Activated B cell treated with CpG ODN at 0.5 μM for 24 hours (primary cell): ENCODE results near the gene HDAC6. TPM values are rescaled to one million over a fixed set of nuclear protein-coding genes. Genes with fewer than 3 reads are reported as not detected.
"Not testable (repeated sequence)": the region's sequence is repeated elsewhere in the genome, so short reads cannot be mapped to it uniquely, and the experiment has no call there.

Source experiments
- ATAC-seq: fragments of 200-7000 bp; cut with Tn5 transposase; one replicate; pipeline ENCODE4 v1.10.0; 2021; ENCODE audit warnings: low read depth, mild to moderate bottlenecking, moderate library complexity
- CTCF ChIA-PET: fragments of 350-600 bp; sonication (Branson Sonifier 250); formaldehyde crosslinking; loops from one replicate; lab custom pipeline; 2021; ENCODE audit warnings: antibody characterized with exemption; lab: Charles Lee
- POLR2A ChIA-PET: fragments of 350-600 bp; sonication (Branson Sonifier 250); formaldehyde crosslinking; loops from one replicate; lab custom pipeline; 2021; ENCODE audit warnings: antibody characterized with exemption; lab: Charles Lee
- DNase-seq: peaks from one replicate; pipeline ENCODE4 v3.0.0; 2022
- H3K27ac Mint-ChIP-seq: one replicate; pipeline ENCODE4 v1.8.0; 2020; ENCODE audit warnings: mixed read lengths
- H3K27me3 Mint-ChIP-seq: one replicate; pipeline ENCODE4 v1.8.0; 2021; ENCODE audit warnings: mixed read lengths
- H3K36me3 Mint-ChIP-seq: one replicate; pipeline ENCODE4 v1.8.0; 2021; ENCODE audit warnings: low read depth, mixed read lengths
- H3K4me1 Mint-ChIP-seq: one replicate; pipeline ENCODE4 v1.8.0; 2021; ENCODE audit warnings: mixed read lengths
- H3K4me3 Mint-ChIP-seq: one replicate; pipeline ENCODE4 v1.8.0; 2020; ENCODE audit warnings: mild to moderate bottlenecking, mixed read lengths
- H3K9me3 Mint-ChIP-seq: one replicate; pipeline ENCODE4 v1.8.0; 2020; ENCODE audit warnings: mixed read lengths
- intact Hi-C: fragments of 100-400 bp; cut with micrococcal nuclease; formaldehyde crosslinking; loops from one replicate; pipeline ENCODE4 v1.15.1; 2024
- total RNA-seq: library from RNA; stranded (reverse); gene quantifications from 2 replicates; pipeline ENCODE4 v1.2.3, GENCODE V29; 2022
- TF ChIP-seq, protein P1 (sequence below): fragments of 200-600 bp; IDR thresholded peaks from one replicate; pipeline ENCODE4 v1.8.0; 2022; ENCODE audit warnings: antibody characterized with exemption, mild to moderate bottlenecking

HDAC6 gene
- total RNA-seq, 1 donor from 2014 or later = 139 TPM

DNA sequence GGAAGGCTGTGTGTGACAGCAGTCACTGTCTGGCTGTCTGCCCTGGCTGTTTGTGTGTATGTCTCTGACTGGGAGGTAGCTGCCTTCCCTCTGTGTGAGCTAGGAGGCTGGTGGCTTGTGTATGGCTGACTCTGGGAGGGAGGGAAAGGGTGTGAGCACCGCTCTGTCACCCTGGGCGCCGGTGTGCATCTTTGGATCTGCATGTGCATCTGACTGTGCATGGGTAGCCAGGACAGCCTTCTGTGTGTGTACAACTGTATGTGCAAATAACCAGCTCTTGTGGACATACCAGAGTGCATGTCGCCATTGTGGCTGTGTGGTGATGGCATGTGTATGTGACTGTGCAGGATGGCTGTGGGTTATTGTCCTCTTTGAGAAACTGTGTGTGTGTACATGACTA, 17.0 kb downstream of the HDAC6 start:
- ChIA-PET POLR2A (no interaction called here), CTCF (no interaction called here)
- TF ChIP-seq, protein P1, sequence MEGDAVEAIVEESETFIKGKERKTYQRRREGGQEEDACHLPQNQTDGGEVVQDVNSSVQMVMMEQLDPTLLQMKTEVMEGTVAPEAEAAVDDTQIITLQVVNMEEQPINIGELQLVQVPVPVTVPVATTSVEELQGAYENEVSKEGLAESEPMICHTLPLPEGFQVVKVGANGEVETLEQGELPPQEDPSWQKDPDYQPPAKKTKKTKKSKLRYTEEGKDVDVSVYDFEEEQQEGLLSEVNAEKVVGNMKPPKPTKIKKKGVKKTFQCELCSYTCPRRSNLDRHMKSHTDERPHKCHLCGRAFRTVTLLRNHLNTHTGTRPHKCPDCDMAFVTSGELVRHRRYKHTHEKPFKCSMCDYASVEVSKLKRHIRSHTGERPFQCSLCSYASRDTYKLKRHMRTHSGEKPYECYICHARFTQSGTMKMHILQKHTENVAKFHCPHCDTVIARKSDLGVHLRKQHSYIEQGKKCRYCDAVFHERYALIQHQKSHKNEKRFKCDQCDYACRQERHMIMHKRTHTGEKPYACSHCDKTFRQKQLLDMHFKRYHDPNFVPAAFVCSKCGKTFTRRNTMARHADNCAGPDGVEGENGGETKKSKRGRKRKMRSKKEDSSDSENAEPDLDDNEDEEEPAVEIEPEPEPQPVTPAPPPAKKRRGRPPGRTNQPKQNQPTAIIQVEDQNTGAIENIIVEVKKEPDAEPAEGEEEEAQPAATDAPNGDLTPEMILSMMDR = no peak
- H3K9me3 Mint-ChIP-seq = no peaks in the 10 kb centered on the region
- no peaks in the 10 kb centered on the region for H3K4me1 Mint-ChIP-seq
- intact Hi-C loops = no loop called here
- H3K27ac Mint-ChIP-seq = no peak overlapping the region
- DNase-seq (no peak), ATAC-seq (no peak)
- no peaks in the 10 kb centered on the region for H3K27me3 Mint-ChIP-seq
- H3K36me3 Mint-ChIP-seq = peaks cover 52% of the 10 kb centered on the region
- H3K4me3 Mint-ChIP-seq = no peak overlapping the region

DNA sequence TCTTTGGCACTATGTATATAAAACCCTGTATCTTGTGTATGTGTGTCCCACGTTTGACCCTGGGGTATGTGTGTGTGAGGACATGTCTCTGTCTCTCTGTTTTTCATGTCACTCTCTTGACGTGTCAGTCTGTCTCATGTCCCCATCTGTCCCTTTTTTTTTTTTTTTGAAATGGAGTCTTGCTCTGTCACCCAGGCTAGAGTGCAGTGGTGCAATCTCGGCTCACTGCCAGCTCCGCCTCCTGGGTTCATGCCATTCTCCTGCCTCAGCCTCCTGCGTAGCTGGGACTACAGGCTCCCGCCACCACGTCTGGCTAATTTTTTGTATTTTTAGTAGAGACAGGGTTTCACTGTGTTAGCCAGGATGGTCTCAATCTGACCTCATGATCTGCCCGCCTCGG, 17.5 kb downstream of the HDAC6 start:
- intact Hi-C loops, H3K4me1 Mint-ChIP-seq, POLR2A ChIA-PET, CTCF ChIA-PET, H3K9me3 Mint-ChIP-seq, H3K27me3 Mint-ChIP-seq, H3K4me3 Mint-ChIP-seq, DNase-seq, H3K27ac Mint-ChIP-seq, ATAC-seq: not testable (repeated sequence)
- peaks cover 48% of the 10 kb centered on the region for H3K36me3 Mint-ChIP-seq

DNA sequence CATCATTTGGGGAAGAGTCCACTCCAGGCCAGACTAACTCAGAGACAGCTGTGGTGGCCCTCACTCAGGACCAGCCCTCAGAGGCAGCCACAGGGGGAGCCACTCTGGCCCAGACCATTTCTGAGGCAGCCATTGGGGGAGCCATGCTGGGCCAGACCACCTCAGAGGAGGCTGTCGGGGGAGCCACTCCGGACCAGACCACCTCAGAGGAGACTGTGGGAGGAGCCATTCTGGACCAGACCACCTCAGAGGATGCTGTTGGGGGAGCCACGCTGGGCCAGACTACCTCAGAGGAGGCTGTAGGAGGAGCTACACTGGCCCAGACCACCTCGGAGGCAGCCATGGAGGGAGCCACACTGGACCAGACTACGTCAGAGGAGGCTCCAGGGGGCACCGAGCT, 21.2 kb downstream of the HDAC6 start:
- Mint-ChIP-seq H3K9me3 (no peaks in the 10 kb centered on the region), H3K36me3 (peaks cover 42% of the 10 kb centered on the region), H3K4me3 (no peak overlapping the region), H3K27me3 (peaks cover 8% of the 10 kb centered on the region), H3K4me1 (peaks cover 7% of the 10 kb centered on the region), H3K27ac (no peak overlapping the region)
- intact Hi-C loops = loop anchor here (5.0 kb wide), 1 partner anchor 124 kb away; no protein-coding TSS in a partner anchor
- no peak for DNase-seq
- ATAC-seq = no peak
- TF ChIP-seq, protein P1 = no peak
- POLR2A ChIA-PET = no interaction called here
- CTCF ChIA-PET = no interaction called here

DNA sequence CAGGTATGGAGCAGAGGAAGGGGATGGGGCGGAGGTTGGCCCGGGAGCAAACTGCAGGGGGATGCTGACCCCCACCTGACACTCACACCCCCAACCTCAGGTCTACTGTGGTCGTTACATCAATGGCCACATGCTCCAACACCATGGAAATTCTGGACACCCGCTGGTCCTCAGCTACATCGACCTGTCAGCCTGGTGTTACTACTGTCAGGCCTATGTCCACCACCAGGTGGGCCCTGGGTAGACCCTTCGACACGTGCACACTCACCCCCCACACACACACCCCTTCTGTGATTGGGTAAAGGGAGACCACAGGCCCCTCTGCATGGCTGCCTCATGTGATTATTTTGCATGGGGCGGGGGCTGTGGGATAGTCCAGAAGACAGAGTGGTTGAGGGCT, 22.2 kb downstream of the HDAC6 start:
- DNase-seq (no peak), ATAC-seq (no peak)
- Mint-ChIP-seq H3K9me3 (no peaks in the 10 kb centered on the region), H3K36me3 (peaks cover 33% of the 10 kb centered on the region), H3K27me3 (peaks cover 14% of the 10 kb centered on the region), H3K4me3 (no peak overlapping the region), H3K27ac (no peak overlapping the region), H3K4me1 (peaks cover 7% of the 10 kb centered on the region)
- intact Hi-C loops = loop anchor here (5.0 kb wide), 1 partner anchor 123 kb away; no protein-coding TSS in a partner anchor
- TF ChIP-seq, protein P1 = no peak
- CTCF ChIA-PET = no interaction called here
- POLR2A ChIA-PET = no interaction called here

DNA sequence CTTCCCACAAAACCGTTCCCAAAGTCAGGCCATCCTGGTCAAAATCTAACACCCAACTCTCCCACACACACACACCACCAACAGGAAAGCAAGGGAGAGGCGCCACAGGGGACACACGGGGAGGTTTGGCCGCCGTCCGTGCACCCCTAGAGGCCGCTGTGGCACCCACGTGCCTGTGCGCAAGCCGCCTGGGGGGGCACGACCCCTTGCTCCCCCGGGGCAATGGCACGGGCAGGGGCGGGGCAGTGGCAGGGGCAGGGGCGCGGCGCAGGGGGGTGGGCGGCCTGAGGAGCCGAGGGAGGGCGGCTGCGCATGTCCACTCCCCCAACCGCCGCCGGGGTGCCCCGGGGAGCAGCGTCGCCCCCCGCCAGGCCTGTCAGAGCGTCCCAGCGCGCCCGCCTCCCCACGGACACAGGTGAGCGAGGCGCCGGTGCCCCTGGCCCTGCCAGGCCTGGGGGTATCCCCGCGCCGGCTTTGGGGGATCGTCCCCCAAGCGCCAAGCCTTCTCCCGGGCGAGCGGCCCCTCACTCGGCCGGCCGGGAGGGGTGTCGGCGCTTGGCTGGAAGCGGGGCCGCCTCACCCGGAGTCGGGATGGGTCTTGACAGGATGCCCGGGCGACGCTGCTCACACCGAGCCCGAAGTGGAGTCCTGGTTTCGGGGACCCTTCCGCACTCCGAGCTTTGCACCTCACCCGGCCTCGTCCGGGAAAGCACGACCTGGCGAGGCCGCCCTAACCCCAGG, 24.4 kb downstream of the HDAC6 start, which contains the start of gene ERAS:
Gene ERAS, plus strand, starts transcription at position 379 of the 741 bp plus-strand sequence. CDS start 2,611 bp downstream, outside the sequence.
- peak; percentile 64 for ATAC-seq
- Mint-ChIP-seq H3K4me1 (peaks cover 7% of the 10 kb centered on the region), H3K9me3 (no peaks in the 10 kb centered on the region), H3K27ac (no peak within 1 kb of the TSS), H3K36me3 (peaks cover 24% of the 10 kb centered on the region), H3K27me3 (peaks cover 20% of the 10 kb centered on the region), H3K4me3 (peak within 1 kb of the TSS; percentile 48)
- ChIA-PET POLR2A (interaction anchor here (0.7 kb wide), 1 partner anchor 21 kb away, joined by 3 read pairs; no protein-coding TSS in a partner anchor), CTCF (no interaction called here)
- intact Hi-C loops = no loop called here
- TF ChIP-seq, protein P1 = no peak
- peak; percentile 23 for DNase-seq
